Measurements from ENCODE around the gene CREB3L2. TPM values are rescaled to one million over a fixed set of nuclear protein-coding genes. Genes with fewer than 3 reads are reported as not detected.

Gene CREB3L2
- total RNA-seq, 1 donor from 2014 or later = 28.2 TPM

DNA sequence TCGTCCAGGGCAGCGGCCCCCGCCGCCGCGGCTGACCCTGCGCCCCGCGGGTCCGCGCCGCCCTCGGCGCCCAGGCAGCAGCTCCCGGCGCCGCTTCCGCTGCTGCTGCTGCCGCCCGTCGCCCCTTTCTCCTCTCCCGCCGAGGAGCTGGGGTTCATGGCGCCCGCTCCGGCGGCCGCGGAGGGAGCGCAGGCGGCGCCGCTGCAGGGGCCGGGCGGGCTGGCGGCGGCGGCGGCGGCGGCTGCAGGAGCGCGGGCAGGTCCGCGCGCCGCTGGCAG, 155.4 kb downstream of the CREB3L2 start:
- Histone ChIP-seq H3K36me3 (ENCODE audit: control insufficient read depth, insufficient read depth, low read length) (no peaks in the 10 kb centered on the region), H3K27me3 (ENCODE audit: control insufficient read depth, insufficient read depth, low read length) (peaks cover 18% of the 10 kb centered on the region), H3K4me3 (ENCODE audit: low read depth, low read length) (peak overlapping the region; percentile 41)
- TF ChIP-seq CTCF (IDR thresholded peaks at IDR 0.05; ENCODE audit: insufficient read depth, low read length, poor library complexity, severe bottlenecking) = no peak
- no peak for DNase-seq (ENCODE audit: low read depth)

DNA sequence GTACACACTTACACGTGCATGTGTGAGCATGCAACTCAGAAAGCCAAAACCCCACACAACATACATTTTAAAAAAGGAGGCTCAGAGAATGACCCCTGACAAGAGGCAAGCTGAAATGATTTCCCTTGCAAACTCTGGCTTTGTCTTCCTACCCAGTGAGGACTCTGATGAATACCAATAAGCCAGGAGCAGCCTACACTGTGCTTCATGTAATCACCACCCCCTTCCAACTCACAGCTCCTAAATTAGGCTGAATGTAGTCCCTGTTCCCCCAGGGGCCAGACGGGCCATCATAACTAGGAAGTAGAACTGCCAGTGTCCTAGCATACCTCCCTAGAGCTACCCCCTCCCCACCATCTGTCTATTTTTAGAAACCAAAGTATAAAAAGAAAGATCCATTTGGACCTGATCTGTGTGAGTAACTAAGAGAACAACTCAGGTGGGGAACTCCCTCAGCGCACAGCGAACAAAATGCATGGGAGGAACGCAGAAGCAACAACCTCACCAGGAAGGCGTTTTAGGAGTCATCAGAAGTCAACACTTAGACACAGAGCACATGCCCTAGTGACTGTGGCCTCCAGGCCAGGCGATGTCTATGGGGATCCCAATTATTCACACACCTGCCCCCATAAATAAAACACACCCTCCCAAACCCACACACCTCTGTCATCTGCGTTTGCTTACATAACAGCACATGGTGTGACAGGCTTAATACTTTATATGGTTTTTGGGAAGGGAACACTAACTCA, 157.0 kb downstream of the CREB3L2 start:
- Histone ChIP-seq H3K27me3 (ENCODE audit: control insufficient read depth, insufficient read depth, low read length) (peaks cover 18% of the 10 kb centered on the region), H3K36me3 (ENCODE audit: control insufficient read depth, insufficient read depth, low read length) (no peaks in the 10 kb centered on the region), H3K4me3 (ENCODE audit: low read depth, low read length) (no peak overlapping the region)
- no peak for DNase-seq (ENCODE audit: low read depth)
- no peak for TF ChIP-seq CTCF (IDR thresholded peaks at IDR 0.05; ENCODE audit: insufficient read depth, low read length, poor library complexity, severe bottlenecking)

DNA sequence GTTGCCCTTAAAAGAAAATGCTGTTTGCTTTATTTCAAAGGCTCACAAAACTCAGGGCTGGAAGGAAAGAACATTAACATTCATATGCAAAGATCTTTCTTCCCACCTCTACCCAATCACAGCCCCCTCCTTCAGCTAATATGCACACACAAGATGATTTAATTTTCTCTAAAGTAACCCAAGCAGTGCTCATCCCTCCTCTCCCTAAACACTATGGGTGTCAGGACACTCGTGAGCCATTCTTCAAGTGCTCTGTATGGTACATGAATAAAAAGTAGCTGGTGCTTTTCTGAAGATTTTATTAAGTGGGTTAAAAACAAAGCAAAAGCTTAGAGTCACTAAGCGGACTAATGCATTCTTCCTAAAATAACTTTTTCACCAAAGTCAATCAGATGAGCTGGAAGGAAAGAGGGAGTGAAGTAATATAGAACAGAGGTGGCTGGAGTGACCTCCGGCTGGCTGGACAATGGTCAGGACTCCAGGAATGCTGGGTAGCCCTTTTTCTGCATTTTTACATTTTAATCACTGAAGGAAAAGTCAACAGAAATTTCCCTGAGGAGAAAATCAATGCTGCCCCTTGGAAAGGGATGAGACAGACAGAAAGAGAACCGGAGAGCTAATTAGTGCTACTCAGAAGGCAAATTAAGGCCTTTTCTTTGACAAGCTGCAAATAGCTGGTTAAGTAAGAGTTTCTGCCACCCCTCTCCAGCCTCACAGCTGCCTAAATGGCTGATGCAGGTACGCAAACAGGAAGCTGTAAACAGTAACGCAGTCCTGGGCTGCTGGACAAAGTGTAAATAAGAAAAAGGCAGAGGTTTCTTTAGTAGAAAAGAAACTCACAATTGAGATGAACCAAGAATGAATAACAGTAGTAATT, 161.7 kb downstream of the CREB3L2 start:
- Histone ChIP-seq H3K4me3 (ENCODE audit: low read depth, low read length) (no peak overlapping the region), H3K27me3 (ENCODE audit: control insufficient read depth, insufficient read depth, low read length) (peaks cover 2% of the 10 kb centered on the region), H3K36me3 (ENCODE audit: control insufficient read depth, insufficient read depth, low read length) (no peaks in the 10 kb centered on the region)
- no peak for DNase-seq (ENCODE audit: low read depth)
- TF ChIP-seq CTCF (IDR thresholded peaks at IDR 0.05; ENCODE audit: insufficient read depth, low read length, poor library complexity, severe bottlenecking) = no peak

DNA sequence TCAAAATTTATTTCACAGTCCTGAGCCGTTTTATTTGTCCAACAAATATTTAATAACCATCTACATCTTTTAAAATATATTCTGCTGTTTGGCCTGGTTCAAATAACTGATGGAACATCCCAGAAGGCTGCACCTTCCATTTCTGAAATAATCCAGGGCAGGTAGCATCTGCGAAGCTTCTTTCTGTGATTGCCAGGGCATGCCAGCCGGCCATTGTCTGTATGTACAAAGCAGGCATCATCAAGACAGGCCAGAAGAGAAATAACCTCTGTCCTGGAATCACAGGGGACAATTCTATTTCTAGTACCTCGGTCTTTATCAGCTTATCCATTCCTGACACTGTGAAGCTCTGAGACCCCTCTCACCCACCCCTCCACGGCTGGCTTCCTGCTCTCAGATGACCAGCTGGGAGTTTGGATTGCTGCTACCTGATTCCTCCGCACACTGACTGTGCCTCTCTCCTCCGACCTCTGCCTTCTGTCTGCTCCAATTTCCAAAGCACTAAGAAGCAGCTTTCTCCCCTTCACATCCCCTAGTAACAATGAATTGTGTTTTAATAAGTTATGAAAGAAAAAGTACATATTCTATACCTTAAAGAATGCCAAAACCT, 163.1 kb downstream of the CREB3L2 start:
- TF ChIP-seq CTCF (IDR thresholded peaks at IDR 0.05; ENCODE audit: insufficient read depth, low read length, poor library complexity, severe bottlenecking) = no peak
- no peak for DNase-seq (ENCODE audit: low read depth)
- Histone ChIP-seq H3K27me3 (ENCODE audit: control insufficient read depth, insufficient read depth, low read length) (no peaks in the 10 kb centered on the region), H3K4me3 (ENCODE audit: low read depth, low read length) (no peak overlapping the region), H3K36me3 (ENCODE audit: control insufficient read depth, insufficient read depth, low read length) (no peaks in the 10 kb centered on the region)

DNA sequence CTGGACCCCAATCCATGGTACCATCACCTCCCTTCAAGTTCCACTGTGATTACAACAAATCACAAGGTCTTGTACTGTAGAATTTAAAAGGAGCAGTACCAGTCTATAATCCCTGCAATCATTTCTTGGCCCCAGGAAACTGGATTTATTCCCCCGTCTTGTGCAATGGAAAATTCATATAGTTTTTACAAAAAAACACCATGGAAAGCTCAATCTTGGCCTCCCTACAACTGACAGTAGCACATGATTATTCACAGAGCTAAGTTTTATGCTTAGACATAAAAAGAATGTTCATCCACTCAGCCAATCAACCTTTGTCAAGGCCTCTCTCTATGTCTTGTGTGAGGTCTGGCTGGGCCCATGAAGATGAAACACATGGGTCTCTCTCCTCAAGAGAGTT, 165.3 kb downstream of the CREB3L2 start:
- H3K4me3 ChIP-seq (ENCODE audit: low read depth, low read length) = no peak overlapping the region
- H3K27me3 ChIP-seq (ENCODE audit: control insufficient read depth, insufficient read depth, low read length) = no peaks in the 10 kb centered on the region
- TF ChIP-seq CTCF (IDR thresholded peaks at IDR 0.05; ENCODE audit: insufficient read depth, low read length, poor library complexity, severe bottlenecking) = no peak
- no peaks in the 10 kb centered on the region for H3K36me3 ChIP-seq (ENCODE audit: control insufficient read depth, insufficient read depth, low read length)
- no peak for DNase-seq (ENCODE audit: low read depth)
